HepG2 (cell line): ENCODE data around the gene TIMM13. TPM values are rescaled to one million over a fixed set of nuclear protein-coding genes. Genes with fewer than 3 reads are reported as not detected.
A peak's percentile ranks its signal among the peaks of the same experiment; 100 is the strongest.
"Not testable (repeated sequence)": the region's sequence is repeated elsewhere in the genome, so short reads cannot be mapped to it uniquely, and the experiment has no call there.

Experiments used
- CREM ChIP-seq, 2 experiments: sonication (generic) in 1 of 2; formaldehyde crosslinking in 1 of 2; IDR thresholded peaks; 2 replicates each; pipeline versions ENCODE4 v1.4.0 to v1.6.1; 2016 to 2020; ENCODE audit warnings: antibody characterized with exemption in 1 of 2, mild to moderate bottlenecking in 1 of 2, missing genetic modification reagents in 1 of 2
- GLI4 ChIP-seq: sonication (generic); formaldehyde crosslinking; IDR thresholded peaks from 2 replicates; pipeline ENCODE4 v1.5.1; 2020; ENCODE audit warnings: missing genetic modification reagents, mild to moderate bottlenecking, moderate library complexity, borderline replicate concordance
- TBX3 ChIP-seq: fragments of 450-650 bp; IDR thresholded peaks from 2 replicates; pipeline ENCODE4 v1.6.1; 2017; ENCODE audit warnings: antibody characterized with exemption, mild to moderate bottlenecking, inconsistent platforms, borderline replicate concordance
- TFE3 ChIP-seq: IDR thresholded peaks from 2 replicates; pipeline ENCODE4 v1.6.1; 2016
- ZC3H4 ChIP-seq: sonication (generic); formaldehyde crosslinking; IDR thresholded peaks from 2 replicates; pipeline ENCODE4 v1.4.0; 2020; ENCODE audit warnings: missing genetic modification reagents, borderline replicate concordance
- ZFX ChIP-seq: sonication (generic); formaldehyde crosslinking; IDR thresholded peaks from 2 replicates; pipeline ENCODE4 v1.4.0; 2020; ENCODE audit warnings: mild to moderate bottlenecking, low read depth, missing genetic modification reagents, moderate library complexity
- ZMYM3 ChIP-seq: sonication (generic); formaldehyde crosslinking; IDR thresholded peaks from 2 replicates; pipeline ENCODE4 v1.5.1; 2020; ENCODE audit warnings: mild to moderate bottlenecking, missing genetic modification reagents
- ZNF275 ChIP-seq: sonication (generic); formaldehyde crosslinking; IDR thresholded peaks from 2 replicates; pipeline ENCODE4 v1.8.0; 2022; ENCODE audit warnings: missing genetic modification reagents, mild to moderate bottlenecking, inconsistent platforms, borderline replicate concordance
- ZNF280D ChIP-seq: sonication (generic); formaldehyde crosslinking; IDR thresholded peaks from 2 replicates; pipeline ENCODE4 v1.5.1; 2020; ENCODE audit warnings: mild to moderate bottlenecking, missing genetic modification reagents
- ZNF292 ChIP-seq: sonication (generic); formaldehyde crosslinking; IDR thresholded peaks from 2 replicates; pipeline ENCODE4 v1.8.1; 2022; ENCODE audit warnings: mild to moderate bottlenecking, low read depth, missing genetic modification reagents, borderline replicate concordance
- ZNF460 ChIP-seq: sonication (generic); formaldehyde crosslinking; IDR thresholded peaks from 2 replicates; pipeline ENCODE4 v1.5.1; 2020; ENCODE audit warnings: missing genetic modification reagents, mild to moderate bottlenecking, borderline replicate concordance
- ZNF501 ChIP-seq: sonication (generic); formaldehyde crosslinking; IDR thresholded peaks from 2 replicates; pipeline ENCODE4 v1.5.1; 2020; ENCODE audit warnings: mild to moderate bottlenecking, moderate library complexity, missing genetic modification reagents
- ZNF589 ChIP-seq: sonication (generic); formaldehyde crosslinking; conservative IDR thresholded peaks from 2 replicates; pipeline ENCODE4 v1.8.0; 2022; ENCODE audit warnings: mild to moderate bottlenecking, moderate library complexity, missing genetic modification reagents
- ZNF609 ChIP-seq: sonication (generic); formaldehyde crosslinking; IDR thresholded peaks from 2 replicates; pipeline ENCODE4 v1.4.0; 2020; ENCODE audit warnings: mild to moderate bottlenecking, missing genetic modification reagents, borderline replicate concordance
- ZSCAN29 ChIP-seq: sonication (generic); formaldehyde crosslinking; conservative IDR thresholded peaks from 2 replicates; pipeline ENCODE4 v1.4.0; 2020; ENCODE audit warnings: mild to moderate bottlenecking, missing genetic modification reagents
- polyA plus RNA-seq, 8 experiments: library from polyadenylated mRNA; depleted of rRNA in 3 of 8; stranded (reverse) in 7 of 8; unstranded in 1 of 8; fragments of >200 nt; fragmentation: Illumina TruSeq in 4 of 8; extraction: Trizol in 4 of 8; gene quantifications; 2 replicates each; pipeline versions ENCODE4 v1.2.1 to v1.2.3, GENCODE V29; 2011 to 2016; ENCODE audit warnings: low read depth in 4 of 8, missing spikeins in 1 of 8, mixed read lengths in 1 of 8; ENCODE audit not compliant: insufficient read depth in 1 of 8
- total RNA-seq, 5 experiments: library from RNA; depleted of rRNA; stranded (reverse); fragments of >200 nt; fragmentation: Illumina TruSeq; extraction: Trizol; gene quantifications; 2 replicates each; pipeline ENCODE4 v1.2.3, GENCODE V29; 2016; ENCODE audit warnings: low read depth in 1 of 5

The TIMM13 gene
- total and polyA plus RNA-seq, 2 of the 13 experiments (the other 11 are each of a cell fraction or from before 2014, with no cell fraction given), result 48.4 to 108 TPM

- TF ChIP-seq ZNF609 (CRISPR knock-in tag) (0 out of 2 replicates have a peak, but pooled peaks have one; percentile 27), ZNF589 (CRISPR knock-in tag) (peak; percentile 65), GLI4 (CRISPR knock-in tag) (0 out of 2 replicates have a peak, but pooled peaks have one; percentile 41), ZMYM3 (CRISPR knock-in tag) (peak; percentile 92; the same call in 1 of the 2 replicates), TBX3 (peak; percentile 18; the same call in 1 of the 2 replicates), ZNF501 (CRISPR knock-in tag) (peak; percentile 41; the same call in 1 of the 2 replicates), TFE3 (CRISPR knock-in tag) (peak; percentile 49; the same call in 1 of the 2 replicates), ZC3H4 (CRISPR knock-in tag) (peak; percentile 76; the same call in 1 of the 2 replicates), ZNF460 (peak; percentile 90), ZSCAN29 (CRISPR knock-in tag) (0 out of 2 replicates have a peak, but pooled peaks have one; percentile 4), ZFX (CRISPR knock-in tag) (peak; percentile 33), ZNF275 (CRISPR knock-in tag) (peak; percentile 18; the same call in 1 of the 2 replicates), ZNF292 (peak; percentile 21; the same call in 1 of the 2 replicates), ZNF280D (peak; percentile 89), CREM (IDR thresholded peaks at IDR 0.05) (0 out of 2 replicates have a peak, but pooled peaks have one; percentile 8)
- not testable (repeated sequence) for TF ChIP-seq CREM (CRISPR knock-in tag; IDR thresholded peaks at IDR 0.05)
These were observed 32.0 kb downstream of the TIMM13 start (continued) for GRCh38 chr19:2395293-2395829.
